GM18517 (cell line): ENCODE measurements around the gene ARID3B.
"Not testable (repeated sequence)": the region's sequence is repeated elsewhere in the genome, so short reads cannot be mapped to it uniquely, and the experiment has no call there.

Source experiments
- ATAC-seq: cut with Tn5 transposase; IDR thresholded peaks from one replicate; pipeline ENCODE4 v1.9.1; 2021; ENCODE audit warnings: mild to moderate bottlenecking, moderate library complexity; ENCODE audit not compliant: unreplicated experiment

Gene ARID3B

GRCh38 chr15:74540761-74541493, at the start of gene ARID3B:
Gene ARID3B (plus strand): TSS chr15:74541220. CDS start chr15:74543937, 2,717 bp downstream.
- peak; percentile 68 for ATAC-seq

- ATAC-seq: no peak
Observed at GRCh38 chr15:74496648-74497047, 44.4 kb upstream of the ARID3B start.

- ATAC-seq: no peak
Observed at GRCh38 chr15:74497584-74497983, 43.4 kb upstream of the ARID3B start.

- no peak for ATAC-seq
Observed at GRCh38 chr15:74499366-74499765, 41.7 kb upstream of the ARID3B start.

GRCh38 chr15:74500401-74500800, 40.6 kb upstream of the ARID3B start:
- ATAC-seq: no peak

- no peak for ATAC-seq
Observed at GRCh38 chr15:74502301-74502700, 38.7 kb upstream of the ARID3B start.

GRCh38 chr15:74504418-74504817, 36.6 kb upstream of the ARID3B start:
- ATAC-seq: no peak

GRCh38 chr15:74504836-74505235, 36.2 kb upstream of the ARID3B start:
- ATAC-seq: no peak

GRCh38 chr15:74505837-74506514, 35.0 kb upstream of the ARID3B start:
- ATAC-seq: no peak

- ATAC-seq: no peak
Observed at GRCh38 chr15:74506515-74506840, 34.5 kb upstream of the ARID3B start.

GRCh38 chr15:74511583-74511982, 29.4 kb upstream of the ARID3B start:
- ATAC-seq: peak; percentile 47

- not testable (repeated sequence) for ATAC-seq
Observed at GRCh38 chr15:74514059-74514458, 27.0 kb upstream of the ARID3B start.

- no peak for ATAC-seq
Observed at GRCh38 chr15:74517096-74517495, 23.9 kb upstream of the ARID3B start.

GRCh38 chr15:74519311-74519710, 21.7 kb upstream of the ARID3B start:
- no peak for ATAC-seq

GRCh38 chr15:74520407-74520806, 20.6 kb upstream of the ARID3B start:
- no peak for ATAC-seq

GRCh38 chr15:74523982-74524381, 17.0 kb upstream of the ARID3B start:
- ATAC-seq: no peak

- no peak for ATAC-seq
Observed at GRCh38 chr15:74525309-74525708, 15.7 kb upstream of the ARID3B start.

- ATAC-seq: no peak
Observed at GRCh38 chr15:74525945-74526344, 15.1 kb upstream of the ARID3B start.

GRCh38 chr15:74528876-74529275, 12.1 kb upstream of the ARID3B start:
- ATAC-seq: no peak

- no peak for ATAC-seq
Observed at GRCh38 chr15:74529921-74530320, 11.1 kb upstream of the ARID3B start.

- ATAC-seq: no peak
Observed at GRCh38 chr15:74530771-74531143, 10.3 kb upstream of the ARID3B start.

- no peak for ATAC-seq
Observed at GRCh38 chr15:74531144-74531811, 9.7 kb upstream of the ARID3B start.
